ENCODE results near the gene VNN1.

DNA sequence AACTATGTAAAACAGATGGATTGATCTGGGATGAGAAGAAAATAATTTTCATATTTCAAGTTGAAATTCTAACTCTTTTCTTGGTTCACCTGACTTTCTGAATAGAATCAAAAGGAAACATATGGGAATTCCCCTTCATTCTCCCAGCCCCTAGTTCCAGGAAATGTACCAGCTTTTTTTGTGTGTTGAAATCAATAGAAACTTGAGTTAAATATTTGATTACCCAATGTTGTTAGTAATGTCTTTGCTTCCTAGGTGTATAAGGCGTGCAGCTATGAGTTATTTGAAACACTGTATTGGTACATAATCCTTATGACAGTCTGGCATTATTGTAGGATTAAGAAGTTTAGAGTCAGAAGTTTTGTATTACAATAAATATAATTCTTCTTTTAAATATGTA, 22.4 kb upstream of the VNN1 start:
- TF ChIP-seq, protein P1, sequence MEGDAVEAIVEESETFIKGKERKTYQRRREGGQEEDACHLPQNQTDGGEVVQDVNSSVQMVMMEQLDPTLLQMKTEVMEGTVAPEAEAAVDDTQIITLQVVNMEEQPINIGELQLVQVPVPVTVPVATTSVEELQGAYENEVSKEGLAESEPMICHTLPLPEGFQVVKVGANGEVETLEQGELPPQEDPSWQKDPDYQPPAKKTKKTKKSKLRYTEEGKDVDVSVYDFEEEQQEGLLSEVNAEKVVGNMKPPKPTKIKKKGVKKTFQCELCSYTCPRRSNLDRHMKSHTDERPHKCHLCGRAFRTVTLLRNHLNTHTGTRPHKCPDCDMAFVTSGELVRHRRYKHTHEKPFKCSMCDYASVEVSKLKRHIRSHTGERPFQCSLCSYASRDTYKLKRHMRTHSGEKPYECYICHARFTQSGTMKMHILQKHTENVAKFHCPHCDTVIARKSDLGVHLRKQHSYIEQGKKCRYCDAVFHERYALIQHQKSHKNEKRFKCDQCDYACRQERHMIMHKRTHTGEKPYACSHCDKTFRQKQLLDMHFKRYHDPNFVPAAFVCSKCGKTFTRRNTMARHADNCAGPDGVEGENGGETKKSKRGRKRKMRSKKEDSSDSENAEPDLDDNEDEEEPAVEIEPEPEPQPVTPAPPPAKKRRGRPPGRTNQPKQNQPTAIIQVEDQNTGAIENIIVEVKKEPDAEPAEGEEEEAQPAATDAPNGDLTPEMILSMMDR (tag by site-specific recombination; IDR thresholded peaks at IDR 0.05) = no peak
- TF ChIP-seq, protein P2, sequence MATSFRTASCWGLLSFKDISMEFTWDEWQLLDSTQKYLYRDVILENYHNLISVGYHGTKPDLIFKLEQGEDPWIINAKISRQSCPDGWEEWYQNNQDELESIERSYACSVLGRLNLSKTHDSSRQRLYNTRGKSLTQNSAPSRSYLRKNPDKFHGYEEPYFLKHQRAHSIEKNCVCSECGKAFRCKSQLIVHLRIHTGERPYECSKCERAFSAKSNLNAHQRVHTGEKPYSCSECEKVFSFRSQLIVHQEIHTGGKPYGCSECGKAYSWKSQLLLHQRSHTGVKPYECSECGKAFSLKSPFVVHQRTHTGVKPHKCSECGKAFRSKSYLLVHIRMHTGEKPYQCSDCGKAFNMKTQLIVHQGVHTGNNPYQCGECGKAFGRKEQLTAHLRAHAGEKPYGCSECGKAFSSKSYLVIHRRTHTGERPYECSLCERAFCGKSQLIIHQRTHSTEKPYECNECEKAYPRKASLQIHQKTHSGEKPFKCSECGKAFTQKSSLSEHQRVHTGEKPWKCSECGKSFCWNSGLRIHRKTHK (tag by site-specific recombination; IDR thresholded peaks at IDR 0.05) = no peak
- no peak for TF ChIP-seq ZNF560 (tag by site-specific recombination; IDR thresholded peaks at IDR 0.05; ENCODE audit: borderline replicate concordance)
- TF ChIP-seq PRDM1 (tag by site-specific recombination; IDR thresholded peaks at IDR 0.05) = no peak
- TF ChIP-seq, protein P3, sequence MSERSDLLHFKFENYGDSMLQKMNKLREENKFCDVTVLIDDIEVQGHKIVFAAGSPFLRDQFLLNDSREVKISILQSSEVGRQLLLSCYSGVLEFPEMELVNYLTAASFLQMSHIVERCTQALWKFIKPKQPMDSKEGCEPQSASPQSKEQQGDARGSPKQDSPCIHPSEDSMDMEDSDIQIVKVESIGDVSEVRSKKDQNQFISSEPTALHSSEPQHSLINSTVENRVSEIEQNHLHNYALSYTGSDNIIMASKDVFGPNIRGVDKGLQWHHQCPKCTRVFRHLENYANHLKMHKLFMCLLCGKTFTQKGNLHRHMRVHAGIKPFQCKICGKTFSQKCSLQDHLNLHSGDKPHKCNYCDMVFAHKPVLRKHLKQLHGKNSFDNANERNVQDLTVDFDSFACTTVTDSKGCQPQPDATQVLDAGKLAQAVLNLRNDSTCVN (tag by site-specific recombination; optimal IDR thresholded peaks at IDR 0.05) = no peak
- no peak for TF ChIP-seq ZNF529 (tag by site-specific recombination; IDR thresholded peaks at IDR 0.05; ENCODE audit: insufficient replicate concordance)
- TF ChIP-seq ZNF146 (tag by site-specific recombination; IDR thresholded peaks at IDR 0.05) = no peak
- no peak for TF ChIP-seq ZNF274 (IDR thresholded peaks at IDR 0.05; ENCODE audit: low read length)
- no peak for TF ChIP-seq ZNF274 (tag by site-specific recombination; IDR thresholded peaks at IDR 0.05; ENCODE audit: borderline replicate concordance)
- TF ChIP-seq, protein P4, sequence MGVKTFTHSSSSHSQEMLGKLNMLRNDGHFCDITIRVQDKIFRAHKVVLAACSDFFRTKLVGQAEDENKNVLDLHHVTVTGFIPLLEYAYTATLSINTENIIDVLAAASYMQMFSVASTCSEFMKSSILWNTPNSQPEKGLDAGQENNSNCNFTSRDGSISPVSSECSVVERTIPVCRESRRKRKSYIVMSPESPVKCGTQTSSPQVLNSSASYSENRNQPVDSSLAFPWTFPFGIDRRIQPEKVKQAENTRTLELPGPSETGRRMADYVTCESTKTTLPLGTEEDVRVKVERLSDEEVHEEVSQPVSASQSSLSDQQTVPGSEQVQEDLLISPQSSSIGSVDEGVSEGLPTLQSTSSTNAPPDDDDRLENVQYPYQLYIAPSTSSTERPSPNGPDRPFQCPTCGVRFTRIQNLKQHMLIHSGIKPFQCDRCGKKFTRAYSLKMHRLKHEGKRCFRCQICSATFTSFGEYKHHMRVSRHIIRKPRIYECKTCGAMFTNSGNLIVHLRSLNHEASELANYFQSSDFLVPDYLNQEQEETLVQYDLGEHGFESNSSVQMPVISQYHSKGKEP (tag by site-specific recombination; IDR thresholded peaks at IDR 0.05) = no peak
- no peak for TF ChIP-seq ZBTB7A (tag by site-specific recombination; IDR thresholded peaks at IDR 0.05; ENCODE audit: low read depth)
- no peak for TF ChIP-seq SP2 (tag by site-specific recombination; IDR thresholded peaks at IDR 0.05)
- TF ChIP-seq, protein P5, sequence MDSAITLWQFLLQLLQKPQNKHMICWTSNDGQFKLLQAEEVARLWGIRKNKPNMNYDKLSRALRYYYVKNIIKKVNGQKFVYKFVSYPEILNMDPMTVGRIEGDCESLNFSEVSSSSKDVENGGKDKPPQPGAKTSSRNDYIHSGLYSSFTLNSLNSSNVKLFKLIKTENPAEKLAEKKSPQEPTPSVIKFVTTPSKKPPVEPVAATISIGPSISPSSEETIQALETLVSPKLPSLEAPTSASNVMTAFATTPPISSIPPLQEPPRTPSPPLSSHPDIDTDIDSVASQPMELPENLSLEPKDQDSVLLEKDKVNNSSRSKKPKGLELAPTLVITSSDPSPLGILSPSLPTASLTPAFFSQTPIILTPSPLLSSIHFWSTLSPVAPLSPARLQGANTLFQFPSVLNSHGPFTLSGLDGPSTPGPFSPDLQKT (IDR thresholded peaks at IDR 0.05; ENCODE audit: borderline replicate concordance, low read depth, low read length) = no peak

All from HEK293 (cell line).